Activated T-helper 2 cell treated with anti-CD3 and anti-CD28 coated beads, Interferon-gamma antibody, Interleukin-2, Interleukin-4, amounts not matched to agents 10 μg/mL and 5 μg/mL and 100 μg/mL, durations not matched to agents 14 hours and 24 hours and 36 hours (primary cell): ENCODE measurements around the gene CACNA1I. TPM values are rescaled to one million over a fixed set of nuclear protein-coding genes. Genes with fewer than 3 reads are reported as not detected.

Experiments used
- DNase-seq: peaks from one replicate; pipeline ENCODE4 v3.0.0; 2021; ENCODE audit warnings: low spot score
- H3K27ac Mint-ChIP-seq: one replicate; pipeline ENCODE4 v1.8.0; 2021; ENCODE audit warnings: mixed read lengths
- H3K27me3 Mint-ChIP-seq: one replicate; pipeline ENCODE4 v1.8.0; 2021; ENCODE audit warnings: low read depth, mixed read lengths
- H3K36me3 Mint-ChIP-seq: one replicate; pipeline ENCODE4 v1.8.0; 2021; ENCODE audit warnings: low read depth, mixed read lengths
- H3K4me1 Mint-ChIP-seq: one replicate; pipeline ENCODE4 v1.8.0; 2021; ENCODE audit warnings: low read depth, mixed read lengths
- H3K4me3 Mint-ChIP-seq: one replicate; pipeline ENCODE4 v1.8.0; 2021; ENCODE audit warnings: low read depth, mild to moderate bottlenecking, moderate library complexity, mixed read lengths
- H3K9me3 Mint-ChIP-seq: one replicate; pipeline ENCODE4 v1.8.0; 2021; ENCODE audit warnings: mixed read lengths
- intact Hi-C: fragments of 100-400 bp; cut with micrococcal nuclease; formaldehyde crosslinking; loops from one replicate; pipeline ENCODE4 v1.15.1; 2023
- total RNA-seq: library from RNA; stranded (reverse); gene quantifications from 2 replicates; pipeline ENCODE4 v1.2.3, GENCODE V29; 2022

CACNA1I gene
- total RNA-seq, 1 donor from 2014 or later, result 0.09 TPM

GRCh38 chr22:39710380-39711150 lies 140.0 kb downstream of the CACNA1I start:
- peaks cover 24% of the 10 kb centered on the region for H3K27me3 Mint-ChIP-seq
- H3K4me3 Mint-ChIP-seq, result no peak overlapping the region
- no peak for DNase-seq
- no peaks in the 10 kb centered on the region for H3K9me3 Mint-ChIP-seq
- H3K27ac Mint-ChIP-seq, result no peak overlapping the region
- H3K4me1 Mint-ChIP-seq, result no peaks in the 10 kb centered on the region
- intact Hi-C loops, result no loop called here
- H3K36me3 Mint-ChIP-seq, result no peaks in the 10 kb centered on the region

- Mint-ChIP-seq H3K4me1 (no peaks in the 10 kb centered on the region), H3K27me3 (peaks cover 24% of the 10 kb centered on the region), H3K4me3 (no peak overlapping the region), H3K9me3 (no peaks in the 10 kb centered on the region), H3K27ac (no peak overlapping the region), H3K36me3 (no peaks in the 10 kb centered on the region)
- intact Hi-C loops, result no loop called here
- no peak for DNase-seq
Measured at GRCh38 chr22:39712081-39712480, 141.5 kb downstream of the CACNA1I start.

- intact Hi-C loops, result no loop called here
- H3K27me3 Mint-ChIP-seq, result peaks cover 24% of the 10 kb centered on the region
- H3K27ac Mint-ChIP-seq, result no peak overlapping the region
Measured at GRCh38 chr22:39712751-39713525, 142.4 kb downstream of the CACNA1I start.

GRCh38 chr22:39713799-39714290 lies 143.3 kb downstream of the CACNA1I start:
- H3K36me3 Mint-ChIP-seq, result no peaks in the 10 kb centered on the region
- no peak overlapping the region for H3K27ac Mint-ChIP-seq
- H3K4me3 Mint-ChIP-seq, result no peak overlapping the region
- H3K4me1 Mint-ChIP-seq, result no peaks in the 10 kb centered on the region
- intact Hi-C loops, result no loop called here
- H3K9me3 Mint-ChIP-seq, result no peaks in the 10 kb centered on the region
- no peak for DNase-seq
- peaks cover 22% of the 10 kb centered on the region for H3K27me3 Mint-ChIP-seq

More at GRCh38 chr22:39712751-39713525, 142.4 kb downstream of the CACNA1I start:
- Mint-ChIP-seq H3K9me3 (no peaks in the 10 kb centered on the region), H3K36me3 (no peaks in the 10 kb centered on the region), H3K4me1 (no peaks in the 10 kb centered on the region), H3K4me3 (no peak overlapping the region)
- DNase-seq, result no peak

GRCh38 chr22:39714321-39714720 lies 143.8 kb downstream of the CACNA1I start:
- Mint-ChIP-seq H3K9me3 (no peaks in the 10 kb centered on the region), H3K4me3 (no peak overlapping the region), H3K4me1 (no peaks in the 10 kb centered on the region), H3K27ac (no peak overlapping the region), H3K27me3 (peaks cover 22% of the 10 kb centered on the region), H3K36me3 (no peaks in the 10 kb centered on the region)
- intact Hi-C loops, result no loop called here
- no peak for DNase-seq

- no peak for DNase-seq
- peaks cover 13% of the 10 kb centered on the region for H3K27me3 Mint-ChIP-seq
- H3K36me3 Mint-ChIP-seq, result no peaks in the 10 kb centered on the region
- H3K4me1 Mint-ChIP-seq, result no peaks in the 10 kb centered on the region
- intact Hi-C loops, result no loop called here
- H3K4me3 Mint-ChIP-seq, result no peak overlapping the region
- no peak overlapping the region for H3K27ac Mint-ChIP-seq
- no peaks in the 10 kb centered on the region for H3K9me3 Mint-ChIP-seq
Measured at GRCh38 chr22:39715778-39716495, 145.4 kb downstream of the CACNA1I start.

GRCh38 chr22:39716534-39716933 lies 146.0 kb downstream of the CACNA1I start:
- no peaks in the 10 kb centered on the region for H3K4me1 Mint-ChIP-seq

GRCh38 chr22:39717099-39717498 lies 146.5 kb downstream of the CACNA1I start:
- peaks cover 4% of the 10 kb centered on the region for H3K9me3 Mint-ChIP-seq
- H3K4me3 Mint-ChIP-seq, result no peak overlapping the region
- DNase-seq, result no peak
- no peak overlapping the region for H3K27ac Mint-ChIP-seq
- no peaks in the 10 kb centered on the region for H3K4me1 Mint-ChIP-seq
- H3K27me3 Mint-ChIP-seq, result peaks cover 6% of the 10 kb centered on the region
- no peaks in the 10 kb centered on the region for H3K36me3 Mint-ChIP-seq
- intact Hi-C loops, result no loop called here

More at GRCh38 chr22:39716534-39716933, 146.0 kb downstream of the CACNA1I start:
- intact Hi-C loops, result no loop called here
- no peak overlapping the region for H3K27ac Mint-ChIP-seq
- no peak for DNase-seq
- peaks cover 11% of the 10 kb centered on the region for H3K27me3 Mint-ChIP-seq
- no peaks in the 10 kb centered on the region for H3K9me3 Mint-ChIP-seq
- no peaks in the 10 kb centered on the region for H3K36me3 Mint-ChIP-seq
- no peak overlapping the region for H3K4me3 Mint-ChIP-seq

GRCh38 chr22:39718206-39718605 lies 147.7 kb downstream of the CACNA1I start:
- Mint-ChIP-seq H3K27me3 (peaks cover 5% of the 10 kb centered on the region), H3K36me3 (no peaks in the 10 kb centered on the region), H3K27ac (no peak overlapping the region), H3K4me1 (peaks cover under 1% of the 10 kb centered on the region), H3K4me3 (no peak overlapping the region), H3K9me3 (peaks cover 8% of the 10 kb centered on the region)
- no peak for DNase-seq
- intact Hi-C loops, result no loop called here

GRCh38 chr22:39718921-39719475 lies 148.4 kb downstream of the CACNA1I start:
- peaks cover 8% of the 10 kb centered on the region for H3K9me3 Mint-ChIP-seq
- no peak overlapping the region for H3K4me3 Mint-ChIP-seq
- intact Hi-C loops, result no loop called here
- H3K27ac Mint-ChIP-seq, result no peak overlapping the region
- H3K27me3 Mint-ChIP-seq, result peaks cover 2% of the 10 kb centered on the region
- DNase-seq, result no peak
- no peaks in the 10 kb centered on the region for H3K36me3 Mint-ChIP-seq
- peaks cover 2% of the 10 kb centered on the region for H3K4me1 Mint-ChIP-seq

- H3K36me3 Mint-ChIP-seq, result no peaks in the 10 kb centered on the region
- no peak overlapping the region for H3K4me3 Mint-ChIP-seq
- H3K4me1 Mint-ChIP-seq, result peaks cover 3% of the 10 kb centered on the region
- no peak for DNase-seq
- H3K27ac Mint-ChIP-seq, result no peak overlapping the region
- peaks cover 2% of the 10 kb centered on the region for H3K27me3 Mint-ChIP-seq
- H3K9me3 Mint-ChIP-seq, result peaks cover 8% of the 10 kb centered on the region
- intact Hi-C loops, result no loop called here
Measured at GRCh38 chr22:39719559-39720450, 149.3 kb downstream of the CACNA1I start.
